ENCODE data around the gene DNAI4. TPM values are rescaled to one million over a fixed set of nuclear protein-coding genes. Genes with fewer than 3 reads are reported as not detected.

The DNAI4 gene
- polyA plus RNA-seq, 1 experiment = 2.1 TPM

DNA sequence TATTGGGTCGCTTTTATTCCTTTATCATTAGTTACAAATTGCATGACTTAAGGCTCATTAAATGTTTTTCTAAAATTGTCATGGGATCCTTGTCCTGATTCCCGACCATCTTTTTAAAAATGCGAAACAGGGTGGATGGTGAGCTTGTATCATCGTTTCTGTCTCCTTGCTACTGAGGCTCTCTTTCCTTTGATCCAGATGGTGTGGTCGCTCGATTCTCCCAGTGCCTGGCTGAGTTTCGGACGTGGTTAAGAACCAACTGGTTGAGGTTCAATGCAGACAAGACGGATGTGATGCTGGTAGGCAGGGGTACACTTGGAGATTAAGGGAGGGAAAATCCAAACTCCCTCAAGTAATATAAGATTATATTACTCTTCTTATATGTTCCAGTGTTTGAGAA lies 1.3 kb upstream of the DNAI4 start:
- H3K9me3 ChIP-seq (ENCODE audit: control insufficient read depth, insufficient read depth, low read length) = no peaks in the 10 kb centered on the region; the same call in 1 of the 2 replicates
- DNase-seq (ENCODE audit: low read depth, low spot score) = no peak
- CTCF ChIA-PET = interaction anchor here (2.0 kb wide), 1 partner anchor 223 kb away, joined by 9 read pairs; no protein-coding TSS in a partner anchor
- TF ChIP-seq, protein P1, sequence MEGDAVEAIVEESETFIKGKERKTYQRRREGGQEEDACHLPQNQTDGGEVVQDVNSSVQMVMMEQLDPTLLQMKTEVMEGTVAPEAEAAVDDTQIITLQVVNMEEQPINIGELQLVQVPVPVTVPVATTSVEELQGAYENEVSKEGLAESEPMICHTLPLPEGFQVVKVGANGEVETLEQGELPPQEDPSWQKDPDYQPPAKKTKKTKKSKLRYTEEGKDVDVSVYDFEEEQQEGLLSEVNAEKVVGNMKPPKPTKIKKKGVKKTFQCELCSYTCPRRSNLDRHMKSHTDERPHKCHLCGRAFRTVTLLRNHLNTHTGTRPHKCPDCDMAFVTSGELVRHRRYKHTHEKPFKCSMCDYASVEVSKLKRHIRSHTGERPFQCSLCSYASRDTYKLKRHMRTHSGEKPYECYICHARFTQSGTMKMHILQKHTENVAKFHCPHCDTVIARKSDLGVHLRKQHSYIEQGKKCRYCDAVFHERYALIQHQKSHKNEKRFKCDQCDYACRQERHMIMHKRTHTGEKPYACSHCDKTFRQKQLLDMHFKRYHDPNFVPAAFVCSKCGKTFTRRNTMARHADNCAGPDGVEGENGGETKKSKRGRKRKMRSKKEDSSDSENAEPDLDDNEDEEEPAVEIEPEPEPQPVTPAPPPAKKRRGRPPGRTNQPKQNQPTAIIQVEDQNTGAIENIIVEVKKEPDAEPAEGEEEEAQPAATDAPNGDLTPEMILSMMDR (IDR thresholded peaks at IDR 0.05; ENCODE audit: low read depth, low read length) = no peak
- H3K27ac ChIP-seq (ENCODE audit: low read depth, low read length) = peak overlapping the region; percentile 63
- POLR2A ChIA-PET = interaction anchor here (1.7 kb wide), 1 partner anchor 128 kb away, joined by 6 read pairs; the partner anchor contains the start of gene SLC35D1
- H3K27me3 ChIP-seq (ENCODE audit: control insufficient read depth, insufficient read depth, low read length) = no peaks in the 10 kb centered on the region
- H3K4me3 ChIP-seq (ENCODE audit: low read depth, low read length) = peak overlapping the region; percentile 85

- CTCF ChIA-PET = interaction anchor here (0.8 to 2.0 kb wide), 4 partner anchors 21 to 287 kb away, joined by 3 to 9 read pairs (median 4); no protein-coding TSS in a partner anchor
- Histone ChIP-seq H3K4me3 (ENCODE audit: low read depth, low read length) (peak overlapping the region; percentile 85), H3K27ac (ENCODE audit: low read depth, low read length) (peak overlapping the region; percentile 63)
These were observed 878 bp upstream of the DNAI4 start for GRCh38 chr1:66925558-66925910.

DNA sequence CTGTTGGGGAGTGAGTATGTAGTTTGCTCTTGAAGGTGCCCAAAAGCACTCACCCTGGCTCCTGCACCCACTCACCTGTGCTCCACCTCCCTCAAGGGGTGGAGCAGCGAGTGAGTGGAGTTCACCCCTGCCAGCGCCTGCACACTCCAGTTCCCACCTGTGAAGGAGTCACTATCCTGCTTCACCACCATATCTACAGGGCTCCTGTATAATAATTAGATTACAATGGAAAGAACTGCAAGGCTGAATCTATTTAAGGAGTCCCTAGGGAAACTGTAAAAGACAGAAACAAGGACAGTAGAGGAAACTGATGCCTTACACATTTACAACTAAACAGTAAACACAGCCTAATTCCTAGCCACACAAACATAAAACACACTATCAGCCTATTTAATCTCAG lies 4.1 kb downstream of the DNAI4 start:
- POLR2A ChIA-PET = interaction anchor here (0.6 kb wide), 1 partner anchor 559 kb away, joined by 4 read pairs; no protein-coding TSS in a partner anchor
- TF ChIP-seq, protein P1 (IDR thresholded peaks at IDR 0.05; ENCODE audit: low read depth, low read length) = no peak
- CTCF ChIA-PET = no interaction called here
- no peak for DNase-seq (ENCODE audit: low read depth, low spot score)
- Histone ChIP-seq H3K27ac (ENCODE audit: low read depth, low read length) (no peak overlapping the region), H3K9me3 (ENCODE audit: control insufficient read depth, insufficient read depth, low read length) (no peaks in the 10 kb centered on the region), H3K4me3 (ENCODE audit: low read depth, low read length) (no peak overlapping the region), H3K27me3 (ENCODE audit: control insufficient read depth, insufficient read depth, low read length) (no peaks in the 10 kb centered on the region)

More at GRCh38 chr1:66925558-66925910, 878 bp upstream of the DNAI4 start:
- Histone ChIP-seq H3K27me3 (ENCODE audit: control insufficient read depth, insufficient read depth, low read length) (no peaks in the 10 kb centered on the region), H3K9me3 (ENCODE audit: control insufficient read depth, insufficient read depth, low read length) (no peaks in the 10 kb centered on the region; the same call in 1 of the 2 replicates)
- TF ChIP-seq, protein P1 (IDR thresholded peaks at IDR 0.05; ENCODE audit: low read depth, low read length) = no peak
- no peak for DNase-seq (ENCODE audit: low read depth, low spot score)
- POLR2A ChIA-PET = interaction anchor here (1.1 to 1.7 kb wide), 3 partner anchors 10 to 128 kb away, joined by 4 to 6 read pairs (median 5); partner anchors contain the start of gene SLC35D1

- DNase-seq (ENCODE audit: low read depth, low spot score) = no peak
- no peaks in the 10 kb centered on the region for H3K9me3 ChIP-seq (ENCODE audit: control insufficient read depth, insufficient read depth, low read length)
- TF ChIP-seq, protein P1 (IDR thresholded peaks at IDR 0.05; ENCODE audit: low read depth, low read length) = no peak
- POLR2A ChIA-PET = no interaction called here
- no peaks in the 10 kb centered on the region for H3K27me3 ChIP-seq (ENCODE audit: control insufficient read depth, insufficient read depth, low read length)
- H3K27ac ChIP-seq (ENCODE audit: low read depth, low read length) = no peak overlapping the region
- CTCF ChIA-PET = no interaction called here
- no peak overlapping the region for H3K4me3 ChIP-seq (ENCODE audit: low read depth, low read length)
These were observed 4.8 kb downstream of the DNAI4 start for GRCh38 chr1:66919828-66920227.

DNA sequence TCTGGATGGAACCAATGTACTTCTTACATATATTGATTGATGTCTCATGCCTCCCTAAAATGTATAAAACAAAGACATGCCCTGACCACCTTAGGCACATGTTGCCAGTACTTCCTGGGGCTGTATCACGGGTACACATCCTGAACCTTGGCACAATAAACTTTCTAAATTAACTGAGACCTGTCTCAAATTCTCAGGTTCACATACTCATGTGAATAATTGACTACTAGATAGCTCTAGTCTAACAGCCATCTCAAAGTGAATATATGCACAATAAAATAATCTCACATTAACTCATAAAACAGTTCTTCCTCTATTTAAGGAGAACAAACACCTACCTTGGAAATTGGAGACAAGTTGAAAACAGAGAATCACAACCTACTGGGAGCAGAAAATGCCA lies 5.6 kb downstream of the DNAI4 start:
- POLR2A ChIA-PET = no interaction called here
- CTCF ChIA-PET = interaction anchor here (1.3 kb wide), 1 partner anchor 230 kb away, joined by 4 read pairs; no protein-coding TSS in a partner anchor
- no peak overlapping the region for H3K4me3 ChIP-seq (ENCODE audit: low read depth, low read length)
- DNase-seq (ENCODE audit: low read depth, low spot score) = no peak
- H3K27ac ChIP-seq (ENCODE audit: low read depth, low read length) = no peak overlapping the region
- no peaks in the 10 kb centered on the region for H3K9me3 ChIP-seq (ENCODE audit: control insufficient read depth, insufficient read depth, low read length)
- H3K27me3 ChIP-seq (ENCODE audit: control insufficient read depth, insufficient read depth, low read length) = no peaks in the 10 kb centered on the region
- TF ChIP-seq, protein P1 (IDR thresholded peaks at IDR 0.05; ENCODE audit: low read depth, low read length) = no peak

All from AG04450 (cell line).